ENCODE results near the gene TMEM42. TPM values are rescaled to one million over a fixed set of nuclear protein-coding genes. Genes with fewer than 3 reads are reported as not detected.

Gene TMEM42
- total RNA-seq, 4 donors from 2014 or later = 6.5 to 15.2 (median 10.8) TPM

DNA sequence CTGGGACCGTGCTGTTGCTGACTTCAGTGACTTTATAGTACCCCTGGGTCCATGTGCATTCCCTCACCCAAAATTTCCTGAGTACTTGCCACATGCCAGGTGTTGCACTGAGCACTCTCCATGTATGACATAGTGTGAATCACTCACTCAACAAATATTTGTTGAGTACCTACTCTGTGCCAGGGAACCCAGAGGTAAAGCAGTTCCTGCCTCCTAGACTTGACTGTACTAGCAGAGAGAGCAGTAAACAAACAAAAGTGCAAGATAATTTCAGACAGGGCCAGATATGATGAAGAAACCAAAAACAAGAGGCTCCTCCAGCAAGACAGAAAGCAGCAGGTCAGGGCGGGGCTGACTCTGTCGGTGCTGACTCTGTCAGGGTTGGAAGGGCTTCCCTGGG lies 24.8 kb downstream of the TMEM42 start:
- Histone ChIP-seq H3K4me1 (peaks cover 0 to 9% (median 2%) of the 10 kb centered on the region in 4 donors), H3K4me3 (no peak overlapping the region), H3K27ac (replicated peaks in 1 of 4) (no peak overlapping the region), H3K36me3 (no peaks in the 10 kb centered on the region), H3K9me3 (no peaks in the 10 kb centered on the region), H3K27me3 (peaks cover 0 to 29% (median 0%) of the 10 kb centered on the region in 4 donors)
- intact Hi-C loops (cut with DNase I) = no loop called here
- WGBS = 82% methylated on average over 3 of the region's 3 CpGs
- TF ChIP-seq CTCF (IDR thresholded peaks at IDR 0.05) (no peak), POLR2AphosphoS5 (IDR thresholded peaks at IDR 0.05) (no peak), EP300 (IDR thresholded peaks at IDR 0.05) (no peak), POLR2A (IDR thresholded peaks at IDR 0.05; ENCODE audit: low read depth) (no peak)
- no peak for DNase-seq (ENCODE audit: extremely low spot score)

- Histone ChIP-seq H3K27me3 (peaks cover 0 to 29% (median 0%) of the 10 kb centered on the region in 4 donors), H3K9me3 (no peaks in the 10 kb centered on the region), H3K4me1 (peaks cover 0 to 9% (median 2%) of the 10 kb centered on the region in 4 donors), H3K36me3 (no peaks in the 10 kb centered on the region), H3K27ac (replicated peaks in 1 of 4) (no peak overlapping the region), H3K4me3 (no peak overlapping the region)
- intact Hi-C loops (cut with DNase I) = no loop called here
- 77% methylated on average over 7 of the region's 7 CpGs for WGBS
- TF ChIP-seq POLR2A (IDR thresholded peaks at IDR 0.05; ENCODE audit: low read depth) (no peak), EP300 (IDR thresholded peaks at IDR 0.05) (no peak), POLR2AphosphoS5 (IDR thresholded peaks at IDR 0.05) (no peak), CTCF (IDR thresholded peaks at IDR 0.05) (no peak)
- no peak for DNase-seq (ENCODE audit: extremely low spot score)
These were observed 25.4 kb downstream of the TMEM42 start for GRCh38 chr3:44887101-44887500.

GRCh38 chr3:44890258-44890657 lies 28.5 kb downstream of the TMEM42 start:
- DNase-seq (ENCODE audit: extremely low spot score) = no peak
- peaks cover 0 to 5% (median 0%) of the 10 kb centered on the region in 4 donors for H3K27me3 ChIP-seq
- H3K4me3 ChIP-seq = no peak overlapping the region
- H3K4me1 ChIP-seq = peaks cover 0 to 8% (median 2%) of the 10 kb centered on the region in 4 donors
- no CpG with 5 or more reads among the region's 3 CpGs for WGBS
- no peaks in the 10 kb centered on the region for H3K9me3 ChIP-seq
- H3K27ac ChIP-seq (replicated peaks in 1 of 4) = no peak overlapping the region
- no peaks in the 10 kb centered on the region for H3K36me3 ChIP-seq
- TF ChIP-seq EP300 (IDR thresholded peaks at IDR 0.05) (no peak), POLR2AphosphoS5 (IDR thresholded peaks at IDR 0.05) (no peak), POLR2A (IDR thresholded peaks at IDR 0.05; ENCODE audit: low read depth) (no peak)
- intact Hi-C loops (cut with DNase I) = no loop called here

DNA sequence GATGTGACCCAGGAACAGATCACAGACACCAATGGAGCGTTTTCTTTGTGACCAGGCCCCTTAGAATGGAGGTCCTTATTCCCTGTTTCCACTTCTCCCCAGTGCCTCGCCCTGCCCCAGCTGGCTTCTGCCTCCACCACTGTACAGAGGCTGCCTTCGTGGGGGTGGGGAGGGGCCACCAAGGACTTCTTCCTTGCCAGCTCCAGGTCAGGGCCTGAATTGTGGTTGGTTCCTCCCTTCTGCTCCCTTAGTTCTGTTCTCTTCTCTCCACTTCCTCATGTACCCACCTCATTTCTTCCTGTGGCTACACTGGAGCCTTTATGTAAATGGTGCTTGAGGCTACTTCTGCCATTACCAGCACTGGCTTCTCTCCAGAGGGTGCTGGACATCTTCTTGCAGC lies 29.1 kb downstream of the TMEM42 start:
- TF ChIP-seq POLR2A (IDR thresholded peaks at IDR 0.05; ENCODE audit: low read depth) = no peak
- TF ChIP-seq EP300 (IDR thresholded peaks at IDR 0.05) = no peak
- TF ChIP-seq CTCF (IDR thresholded peaks at IDR 0.05) = no peak
- no peak for TF ChIP-seq POLR2AphosphoS5 (IDR thresholded peaks at IDR 0.05)
- Histone ChIP-seq H3K27ac (replicated peaks in 1 of 4) (no peak overlapping the region), H3K4me3 (no peak overlapping the region), H3K4me1 (peaks cover 0 to 2% (median 0%) of the 10 kb centered on the region in 4 donors), H3K9me3 (no peaks in the 10 kb centered on the region), H3K27me3 (peaks cover 0 to 4% (median 0%) of the 10 kb centered on the region in 4 donors), H3K36me3 (no peaks in the 10 kb centered on the region)
- intact Hi-C loops (cut with DNase I) = no loop called here
- no peak for DNase-seq (ENCODE audit: extremely low spot score)
- 54% methylated on average over 3 of the region's 3 CpGs for WGBS

DNA sequence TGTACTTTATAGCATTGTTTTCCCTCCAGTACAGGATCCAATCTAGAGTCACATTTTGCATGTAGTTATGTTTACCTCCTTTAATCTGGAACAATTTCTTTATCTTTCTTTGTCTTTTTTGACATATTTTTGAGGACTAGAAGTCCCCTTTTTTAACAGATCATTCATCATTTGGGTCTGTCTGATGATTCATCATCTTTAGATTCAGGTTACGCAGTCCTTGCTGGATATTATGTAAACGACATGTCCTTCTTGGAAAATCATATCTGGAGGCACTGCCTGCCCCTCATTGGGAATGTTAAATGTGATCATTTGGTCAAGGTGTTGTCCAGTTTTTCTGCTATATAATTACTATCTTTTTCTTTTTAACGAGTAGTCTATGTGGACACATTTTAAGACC lies 31.0 kb downstream of the TMEM42 start:
- H3K27me3 ChIP-seq = no peaks in the 10 kb centered on the region
- H3K9me3 ChIP-seq = no peaks in the 10 kb centered on the region
- H3K4me3 ChIP-seq = no peak overlapping the region
- WGBS = 63% methylated on average over 3 of the region's 3 CpGs
- intact Hi-C loops (cut with DNase I) = no loop called here
- DNase-seq (ENCODE audit: extremely low spot score) = no peak
- H3K36me3 ChIP-seq = no peaks in the 10 kb centered on the region
- TF ChIP-seq POLR2A (IDR thresholded peaks at IDR 0.05; ENCODE audit: low read depth) (no peak), CTCF (IDR thresholded peaks at IDR 0.05) (no peak), POLR2AphosphoS5 (IDR thresholded peaks at IDR 0.05) (no peak), EP300 (IDR thresholded peaks at IDR 0.05) (no peak)
- no peak overlapping the region for H3K27ac ChIP-seq (replicated peaks in 1 of 4)
- H3K4me1 ChIP-seq = no peaks in the 10 kb centered on the region

All from esophagus muscularis mucosa (tissue), 4 donors.